HPDE6-E6E7 (cell line): ENCODE data around the gene MX1.

Experiments used
- DNase-seq: peaks from one replicate; pipeline ENCODE4 v3.0.0; 2011; ENCODE audit warnings: missing footprints; ENCODE audit errors: extremely low spot score

The MX1 gene, protein sequence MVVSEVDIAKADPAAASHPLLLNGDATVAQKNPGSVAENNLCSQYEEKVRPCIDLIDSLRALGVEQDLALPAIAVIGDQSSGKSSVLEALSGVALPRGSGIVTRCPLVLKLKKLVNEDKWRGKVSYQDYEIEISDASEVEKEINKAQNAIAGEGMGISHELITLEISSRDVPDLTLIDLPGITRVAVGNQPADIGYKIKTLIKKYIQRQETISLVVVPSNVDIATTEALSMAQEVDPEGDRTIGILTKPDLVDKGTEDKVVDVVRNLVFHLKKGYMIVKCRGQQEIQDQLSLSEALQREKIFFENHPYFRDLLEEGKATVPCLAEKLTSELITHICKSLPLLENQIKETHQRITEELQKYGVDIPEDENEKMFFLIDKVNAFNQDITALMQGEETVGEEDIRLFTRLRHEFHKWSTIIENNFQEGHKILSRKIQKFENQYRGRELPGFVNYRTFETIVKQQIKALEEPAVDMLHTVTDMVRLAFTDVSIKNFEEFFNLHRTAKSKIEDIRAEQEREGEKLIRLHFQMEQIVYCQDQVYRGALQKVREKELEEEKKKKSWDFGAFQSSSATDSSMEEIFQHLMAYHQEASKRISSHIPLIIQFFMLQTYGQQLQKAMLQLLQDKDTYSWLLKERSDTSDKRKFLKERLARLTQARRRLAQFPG

GRCh38 chr21:41425954-41426675 lies at the start of gene MX1:
Gene MX1 (plus strand): TSS chr21:41426239. CDS start chr21:41432071, 5,832 bp downstream.
- peak; percentile 89 for DNase-seq

- no peak for DNase-seq
Measured at GRCh38 chr21:41377715-41378114, 48.3 kb upstream of the MX1 start.

- no peak for DNase-seq
Measured at GRCh38 chr21:41378849-41379248, 47.2 kb upstream of the MX1 start.

GRCh38 chr21:41379901-41380300 lies 46.1 kb upstream of the MX1 start:
- DNase-seq = no peak

DNA sequence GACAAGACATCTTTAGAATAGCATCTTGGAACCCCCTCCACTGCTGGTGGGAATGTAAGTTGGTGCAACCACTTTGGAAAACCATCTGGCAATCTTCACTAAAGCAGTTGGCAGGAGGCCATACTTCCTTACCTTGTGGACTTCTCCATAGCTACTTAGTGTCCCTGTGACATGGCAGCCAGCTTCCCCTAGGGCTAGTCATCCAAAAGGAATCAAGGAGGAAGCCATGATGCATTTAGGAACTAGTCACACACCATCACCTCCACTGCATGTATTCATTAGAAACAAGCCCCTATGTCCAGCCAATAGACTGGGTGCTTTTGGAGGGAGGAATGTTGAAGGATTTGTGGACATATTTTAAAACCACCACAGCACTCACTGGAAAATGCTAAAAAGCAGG lies 44.3 kb upstream of the MX1 start:
- DNase-seq = no peak

GRCh38 chr21:41387042-41387819 lies 38.8 kb upstream of the MX1 start:
- no peak for DNase-seq

DNA sequence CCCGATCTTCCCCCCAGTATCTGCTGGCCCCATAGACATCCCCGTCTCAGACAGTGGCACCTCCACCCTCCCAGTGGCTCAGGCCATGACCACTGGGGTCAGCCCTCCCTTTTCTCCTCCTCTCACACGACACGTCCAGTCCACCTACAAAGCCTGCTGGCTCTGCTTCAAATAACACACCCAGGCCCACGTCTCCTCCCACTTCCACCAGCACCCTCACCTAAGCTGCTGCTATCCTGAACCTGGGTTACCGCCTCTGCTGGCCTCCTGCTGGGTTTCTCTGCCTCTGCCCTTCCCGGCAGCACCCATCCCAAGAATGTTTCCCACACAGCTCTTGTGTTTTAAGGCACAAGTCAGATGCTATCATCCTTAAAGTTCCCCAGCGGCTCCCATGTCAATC lies 38.2 kb upstream of the MX1 start:
- DNase-seq = no peak

DNA sequence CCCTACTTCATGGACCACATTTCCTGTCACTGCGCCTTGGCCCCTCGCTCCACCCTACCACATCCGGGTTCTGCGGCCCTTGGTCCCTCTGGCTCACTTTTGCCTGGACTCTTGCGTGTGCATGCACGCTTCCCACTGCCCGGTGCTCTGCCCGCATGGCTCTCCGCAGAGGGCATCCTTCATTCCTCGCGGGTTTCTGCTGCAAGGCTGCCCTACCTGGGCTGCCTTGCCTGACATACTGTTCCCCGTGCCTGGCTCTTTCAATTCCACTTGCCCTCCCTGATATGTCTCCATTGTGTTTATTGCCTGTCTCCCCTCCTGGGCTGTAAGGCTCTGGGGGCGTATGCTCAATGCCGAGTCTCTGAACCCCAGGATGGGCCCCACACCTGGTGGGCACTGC lies 37.8 kb upstream of the MX1 start:
- DNase-seq = no peak

GRCh38 chr21:41390043-41390639 lies 35.9 kb upstream of the MX1 start:
- no peak for DNase-seq

DNA sequence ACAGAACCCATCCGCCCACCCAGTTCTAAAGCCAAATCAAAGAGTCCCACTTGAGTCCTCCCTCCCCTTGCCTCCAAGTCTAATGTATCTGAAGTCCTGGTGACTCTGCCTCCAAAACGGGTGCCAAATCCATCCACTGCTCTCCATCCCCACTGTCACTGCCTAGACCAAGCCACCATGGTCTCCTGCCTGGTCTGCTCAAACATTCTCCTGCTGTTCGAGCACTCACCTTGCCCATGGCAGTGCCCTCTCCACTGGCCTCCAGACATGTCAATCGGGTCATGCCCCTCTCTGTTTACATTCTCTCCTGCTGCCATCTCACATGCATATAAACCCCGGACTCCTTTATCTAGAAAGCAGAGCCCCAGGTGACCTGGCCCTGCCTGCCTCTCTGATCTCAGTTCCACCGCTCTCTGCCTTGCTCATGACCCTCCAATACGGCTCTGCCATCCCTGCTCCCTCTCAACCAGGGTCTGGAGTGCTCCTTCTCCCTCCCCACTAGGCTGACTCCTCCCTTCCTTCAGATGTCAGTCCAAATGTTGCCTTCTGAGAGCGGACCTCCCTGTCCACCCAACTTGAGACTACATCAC lies 32.1 kb upstream of the MX1 start:
- DNase-seq = no peak

- no peak for DNase-seq
Measured at GRCh38 chr21:41396558-41397075, 29.4 kb upstream of the MX1 start.

DNA sequence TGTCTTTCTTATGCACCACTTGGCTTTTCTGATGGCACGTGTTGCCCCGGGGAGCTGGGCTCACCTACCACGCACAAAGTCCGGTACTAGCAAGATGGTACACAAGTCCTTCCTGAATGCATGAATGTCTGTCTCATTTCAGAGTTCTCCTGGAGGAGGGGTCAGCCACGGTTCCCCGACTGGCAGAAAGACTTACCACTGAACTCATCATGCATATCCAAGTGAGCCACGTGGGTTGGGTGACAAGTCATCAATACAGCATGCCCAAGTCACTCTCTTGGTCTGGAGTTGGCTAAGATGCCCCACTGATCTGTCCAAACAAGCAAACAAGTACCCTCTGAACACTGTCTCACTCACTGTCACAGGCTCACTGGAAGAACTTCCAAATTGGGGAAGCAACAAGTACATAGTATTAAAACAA lies 28.6 kb upstream of the MX1 start:
- no peak for DNase-seq

GRCh38 chr21:41398251-41398650 lies 27.8 kb upstream of the MX1 start:
- no peak for DNase-seq

DNA sequence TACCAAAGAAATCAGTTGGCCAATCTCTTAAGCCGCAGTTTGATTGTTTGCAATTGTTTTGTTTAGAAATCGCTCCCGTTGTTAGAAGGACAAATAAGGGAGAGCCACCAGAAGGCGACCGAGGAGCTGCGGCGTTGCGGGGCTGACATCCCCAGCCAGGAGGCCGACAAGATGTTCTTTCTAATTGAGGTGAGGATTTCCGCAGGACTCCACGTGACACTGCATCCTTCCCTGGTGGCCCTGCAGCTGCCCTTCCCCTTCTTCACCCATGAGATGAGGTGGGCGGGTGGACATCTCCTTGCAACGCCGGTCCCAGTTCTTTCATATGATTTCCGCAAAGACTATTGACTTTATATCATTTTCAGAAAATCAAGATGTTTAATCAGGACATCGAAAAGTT lies 27.2 kb upstream of the MX1 start:
- DNase-seq = no peak

GRCh38 chr21:41399246-41399800 lies 26.7 kb upstream of the MX1 start:
- no peak for DNase-seq

GRCh38 chr21:41402231-41402630 lies 23.8 kb upstream of the MX1 start:
- no peak for DNase-seq

DNA sequence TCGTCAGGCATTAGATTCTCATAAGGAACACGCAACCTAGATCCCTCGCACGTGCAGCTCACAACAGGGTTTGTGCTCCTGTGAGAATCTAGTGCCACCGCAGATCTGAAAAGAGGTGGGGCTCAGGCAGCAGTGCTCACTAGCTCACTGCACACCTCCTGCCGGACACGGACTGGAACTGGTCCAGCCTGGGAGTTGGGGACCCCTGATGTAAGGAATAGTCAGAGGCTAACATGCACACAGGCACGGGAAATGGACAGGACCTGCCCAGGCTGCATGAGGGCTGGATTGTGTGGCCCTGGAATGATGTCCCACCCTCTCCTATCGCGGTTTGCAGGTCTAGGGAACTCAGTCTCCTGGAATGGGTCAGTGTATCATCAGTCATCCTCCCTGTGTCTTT lies 23.2 kb upstream of the MX1 start:
- DNase-seq = no peak

DNA sequence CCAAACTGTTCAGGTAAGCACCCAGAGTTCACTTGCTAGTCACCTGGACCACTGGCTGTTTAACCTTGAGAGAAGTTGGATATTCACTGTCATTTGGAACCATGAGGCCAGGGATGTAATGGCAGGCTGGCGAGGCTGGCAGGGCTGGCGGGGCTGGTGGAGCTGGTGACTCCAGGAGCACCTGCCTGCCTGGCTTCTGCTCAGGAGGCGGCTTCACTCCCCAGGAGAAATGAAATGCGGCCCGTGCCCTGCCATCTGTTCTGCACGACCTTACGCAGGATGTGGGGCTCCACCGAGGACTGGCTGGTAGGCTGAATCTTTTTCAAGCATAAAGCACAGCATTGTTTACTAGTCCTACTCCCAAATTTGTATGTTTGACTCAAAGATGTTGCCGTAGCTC lies 22.7 kb upstream of the MX1 start:
- DNase-seq = no peak

- DNase-seq = no peak
Measured at GRCh38 chr21:41403966-41404365, 22.1 kb upstream of the MX1 start.

DNA sequence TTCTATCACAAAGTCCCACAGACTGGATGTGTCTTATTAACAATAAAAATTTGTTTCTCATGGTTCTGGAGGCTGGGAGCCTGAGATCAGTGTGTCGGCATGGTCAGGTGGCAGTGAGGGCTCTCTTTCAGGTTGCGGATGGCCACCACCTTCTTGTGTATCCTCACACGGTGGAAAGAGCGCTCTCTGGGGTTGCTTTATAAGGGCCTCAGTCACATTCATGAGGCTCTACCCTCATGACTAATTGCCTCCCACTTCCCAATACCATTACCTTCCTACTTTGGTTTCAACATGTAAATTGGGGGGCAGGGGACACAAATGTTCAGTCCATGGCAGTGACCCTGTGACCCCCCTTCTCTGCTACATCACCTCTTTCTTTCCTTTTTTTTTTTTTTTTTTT lies 20.7 kb upstream of the MX1 start:
- no peak for DNase-seq

DNA sequence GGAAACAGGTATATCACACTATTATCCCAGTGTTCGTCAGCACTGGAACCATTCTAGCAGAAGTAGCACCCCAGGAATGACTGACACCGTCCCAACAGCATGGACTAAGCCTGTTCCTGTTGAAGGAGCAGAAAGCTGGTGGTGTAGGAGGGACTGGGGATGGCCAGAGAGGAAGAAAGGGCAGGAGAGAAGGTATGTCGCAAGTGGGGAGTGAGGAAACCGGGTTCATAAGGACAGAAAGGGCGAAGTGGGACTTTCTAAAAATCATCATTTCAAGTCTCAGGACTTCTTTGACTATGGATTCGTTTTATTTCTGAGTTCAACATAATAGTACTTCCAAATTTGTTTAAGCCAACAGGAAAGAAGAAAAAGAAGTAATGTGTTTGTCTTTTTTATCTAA lies 19.7 kb upstream of the MX1 start:
- DNase-seq = no peak
